ENCODE measurements around the gene MAML3.

MAML3 gene

GRCh38 chr4:140065393-140065792 is 88.6 kb downstream of the MAML3 start:
- no peak for DNase-seq (ENCODE audit: low read depth)

GRCh38 chr4:140061659-140062289 is 92.2 kb downstream of the MAML3 start:
- no peak for DNase-seq (ENCODE audit: low read depth)
- no peak overlapping the region for H3K4me3 ChIP-seq (replicated peaks; ENCODE audit: low read depth, low read length)
- no peak for TF ChIP-seq CTCF (IDR thresholded peaks at IDR 0.05; ENCODE audit: low read length, missing control alignments)

More at GRCh38 chr4:140065393-140065792, 88.6 kb downstream of the MAML3 start:
- H3K4me3 ChIP-seq (replicated peaks; ENCODE audit: low read depth, low read length), result no peak overlapping the region
- TF ChIP-seq CTCF (IDR thresholded peaks at IDR 0.05; ENCODE audit: low read length, missing control alignments), result no peak

- no peak overlapping the region for H3K4me3 ChIP-seq (replicated peaks; ENCODE audit: low read depth, low read length)
- peak; percentile 56 for DNase-seq (ENCODE audit: low read depth)
- no peak for TF ChIP-seq CTCF (IDR thresholded peaks at IDR 0.05; ENCODE audit: low read length, missing control alignments)
Observed at GRCh38 chr4:140061194-140061593, 92.8 kb downstream of the MAML3 start.

GRCh38 chr4:140059159-140059558 is 94.8 kb downstream of the MAML3 start:
- DNase-seq (ENCODE audit: low read depth), result peak; percentile 32
- no peak overlapping the region for H3K4me3 ChIP-seq (replicated peaks; ENCODE audit: low read depth, low read length)
- TF ChIP-seq CTCF (IDR thresholded peaks at IDR 0.05; ENCODE audit: low read length, missing control alignments), result no peak

GRCh38 chr4:140057701-140058100 is 96.3 kb downstream of the MAML3 start:
- H3K4me3 ChIP-seq (replicated peaks; ENCODE audit: low read depth, low read length), result no peak overlapping the region
- DNase-seq (ENCODE audit: low read depth), result no peak
- no peak for TF ChIP-seq CTCF (IDR thresholded peaks at IDR 0.05; ENCODE audit: low read length, missing control alignments)

GRCh38 chr4:140056015-140056414 is 98.0 kb downstream of the MAML3 start:
- H3K4me3 ChIP-seq (replicated peaks; ENCODE audit: low read depth, low read length), result no peak overlapping the region
- TF ChIP-seq CTCF (IDR thresholded peaks at IDR 0.05; ENCODE audit: low read length, missing control alignments), result no peak
- DNase-seq (ENCODE audit: low read depth), result no peak

- DNase-seq (ENCODE audit: low read depth), result no peak
- H3K4me3 ChIP-seq (replicated peaks; ENCODE audit: low read depth, low read length), result no peak overlapping the region
- TF ChIP-seq CTCF (IDR thresholded peaks at IDR 0.05; ENCODE audit: low read length, missing control alignments), result no peak
Observed at GRCh38 chr4:140054861-140055260, 99.1 kb downstream of the MAML3 start.
